H1 (cell line): ENCODE results near the gene ZNF575. TPM values are rescaled to one million over a fixed set of nuclear protein-coding genes. Genes with fewer than 3 reads are reported as not detected.
A peak's percentile ranks its signal among the peaks of the same experiment; 100 is the strongest.

ENCODE experiments used
- ATF2 ChIP-seq: IDR thresholded peaks from 2 replicates; pipeline ENCODE4 v1.6.1; 2012; ENCODE audit warnings: low read length, inconsistent platforms
- BACH1 ChIP-seq: IDR thresholded peaks from 2 replicates; pipeline ENCODE4 v1.6.1; 2012; ENCODE audit warnings: low read length, improper control_type of control experiment
- CBX8 ChIP-seq: fragments of 300-800, 300-1000 bp; sonication (generic); IDR thresholded peaks from 2 replicates; pipeline ENCODE4 v1.7.1; 2016; ENCODE audit warnings: low read depth, low read length, borderline replicate concordance
- CREB1 ChIP-seq: IDR thresholded peaks from 2 replicates; pipeline ENCODE4 v1.6.1; 2012; ENCODE audit warnings: inconsistent platforms
- CTBP2 ChIP-seq: IDR thresholded peaks from 2 replicates; pipeline ENCODE4 v1.7.0; 2011; ENCODE audit warnings: borderline replicate concordance, mild to moderate bottlenecking, moderate library complexity, mixed read lengths, low read length; ENCODE audit not compliant: insufficient read depth, insufficient read length
- CTCF ChIP-seq, 3 experiments: IDR thresholded peaks; 1 replicate in 2 of 3; 2 replicates in 1 of 3; pipeline versions ENCODE4 v1.5.1 to v1.6.1; 2011; ENCODE audit warnings: low read length in 3 of 3, mild to moderate bottlenecking in 3 of 3, inconsistent platforms in 2 of 3, low read depth in 1 of 3, moderate library complexity in 1 of 3; ENCODE audit not compliant: insufficient read depth in 1 of 3; ENCODE audit errors: control extremely low read depth in 1 of 3
- E2F6 ChIP-seq: IDR thresholded peaks from 2 replicates; pipeline ENCODE4 v1.6.1; 2012; ENCODE audit warnings: inconsistent platforms
- FOSL1 ChIP-seq: IDR thresholded peaks from 2 replicates; pipeline ENCODE4 v1.6.1; 2011; ENCODE audit warnings: mild to moderate bottlenecking, low read depth, low read length, moderate library complexity; ENCODE audit not compliant: insufficient read depth
- HDAC6 ChIP-seq: IDR thresholded peaks from one replicate; pipeline ENCODE4 v1.7.1; 2012; ENCODE audit warnings: low read depth, mild to moderate bottlenecking, inconsistent platforms, low read length, moderate library complexity
- JUND ChIP-seq: IDR thresholded peaks from 2 replicates; pipeline ENCODE4 v1.6.1; 2011; ENCODE audit warnings: mild to moderate bottlenecking, improper control_type of control experiment, low read length
- KDM5A ChIP-seq: fragments of 200-600 bp; IDR thresholded peaks from 2 replicates; pipeline ENCODE4 v1.7.1; 2012; ENCODE audit warnings: mild to moderate bottlenecking, low read length, inconsistent platforms, mixed read lengths
- MAX ChIP-seq: IDR thresholded peaks from 2 replicates; pipeline ENCODE4 v1.6.1; 2012; ENCODE audit warnings: inconsistent platforms
- PHF8 ChIP-seq: fragments of 200-600 bp; sonication (generic); conservative IDR thresholded peaks from 2 replicates; pipeline ENCODE4 v1.7.1; 2012; ENCODE audit warnings: low read depth, mild to moderate bottlenecking, inconsistent platforms, low read length, moderate library complexity
- POLR2A ChIP-seq, 2 experiments: IDR thresholded peaks; 1 replicate in 1 of 2; 2 replicates in 1 of 2; pipeline ENCODE4 v1.6.1; 2011; ENCODE audit warnings: low read depth in 2 of 2, low read length in 2 of 2, mild to moderate bottlenecking in 2 of 2; ENCODE audit errors: control extremely low read depth in 1 of 2
- RAD21 ChIP-seq, 2 experiments: IDR thresholded peaks in 1 of 2; conservative IDR thresholded peaks in 1 of 2; 2 replicates each; pipeline ENCODE4 v1.6.1; 2011; ENCODE audit warnings: low read depth in 2 of 2, low read length in 2 of 2, improper control_type of control experiment in 1 of 2, inconsistent platforms in 1 of 2, mild to moderate bottlenecking in 1 of 2, moderate library complexity in 1 of 2
- SP1 ChIP-seq: IDR thresholded peaks from 2 replicates; pipeline ENCODE4 v1.6.1; 2011; ENCODE audit warnings: low read depth, low read length
- SP4 ChIP-seq: IDR thresholded peaks from 2 replicates; pipeline ENCODE4 v1.6.1; 2012; ENCODE audit warnings: low read length, inconsistent platforms
- SRF ChIP-seq: IDR thresholded peaks from 2 replicates; pipeline ENCODE4 v1.6.1; 2011; ENCODE audit warnings: mild to moderate bottlenecking, low read depth, low read length, moderate library complexity
- TEAD4 ChIP-seq: IDR thresholded peaks from 2 replicates; pipeline ENCODE4 v1.6.1; 2012; ENCODE audit warnings: low read depth, low read length, inconsistent platforms, mixed read lengths
- polyA plus RNA-seq, 7 experiments: library from polyadenylated mRNA; depleted of rRNA in 3 of 7; stranded (reverse) in 5 of 7; unstranded in 2 of 7; fragments of >200 nt in 5 of 7; fragments of 200-250 nt in 2 of 7; gene quantifications; 1 replicate in 5 of 7; 2 replicates in 1 of 7; 4 replicates in 1 of 7; pipeline versions ENCODE4 v1.2.1 to v1.2.3, GENCODE V29; 2011 to 2013; ENCODE audit warnings: missing spikeins in 2 of 7, mixed read lengths in 2 of 7
- total RNA-seq: library from RNA; stranded (reverse); fragmentation: NEBNext Ultra II Directional; extraction: Animal tissue kit (Norgen Biotek cat#: 25700); gene quantifications from 2 replicates; pipeline ENCODE4 v1.2.1, GENCODE V29; 2021

The ZNF575 gene
- total and polyA plus RNA-seq, 2 of the 8 experiments (the other 6 are each of a cell fraction or from before 2014, with no cell fraction given) = 0.05 TPM; not detected in 1

- TF ChIP-seq SP4 (no peak), PHF8 (no peak; the same call in 1 of the 2 replicates), TEAD4 (no peak), KDM5A (no peak), SRF (no peak), JUND (no peak), CTCF (IDR thresholded peaks at IDR 0.05; ENCODE audit: control extremely low read depth in 1 of 3, insufficient read depth in 1 of 3, low read depth in 1 of 3, low read length in 3 of 3) (no peak), E2F6 (peak; percentile 64), MAX (peak; percentile 39), RAD21 (IDR thresholded peaks at IDR 0.05 in 1 of 2, conservative IDR thresholded peaks at IDR 0.05 in 1 of 2; ENCODE audit: low read depth in 2 of 2, low read length in 2 of 2) (no peak), CBX8 (no peak), CREB1 (no peak), CTBP2 (no peak), SP1 (no peak), BACH1 (no peak), FOSL1 (no peak), HDAC6 (no peak), ATF2 (no peak), POLR2A (IDR thresholded peaks at IDR 0.05; ENCODE audit: control extremely low read depth in 1 of 2, low read depth in 2 of 2, low read length in 2 of 2) (peak in 1 of 2 experiments; percentile 10; a peak in 1 of 3 replicates)
These were observed 31.1 kb upstream of the ZNF575 start (continued) for GRCh38 chr19:43501661-43502418.
